EL (cell line): ENCODE measurements around the gene TECPR2.
"Not testable (repeated sequence)": the region's sequence is repeated elsewhere in the genome, so short reads cannot be mapped to it uniquely, and the experiment has no call there.

Experiments
- DNase-seq: peaks from one replicate; pipeline ENCODE4 v3.0.0-alpha.2; 2016

The TECPR2 gene

GRCh38 chr14:102511538-102511937 is 148.8 kb downstream of the TECPR2 start:
- no peak for DNase-seq

GRCh38 chr14:102512793-102513300 is 150.1 kb downstream of the TECPR2 start:
- no peak for DNase-seq

GRCh38 chr14:102513899-102514772 is 151.4 kb downstream of the TECPR2 start:
- DNase-seq = no peak

- DNase-seq = no peak
Measured at GRCh38 chr14:102514987-102515733, 152.4 kb downstream of the TECPR2 start.

- DNase-seq = peak; percentile 29
Measured at GRCh38 chr14:102516531-102517391, 154.0 kb downstream of the TECPR2 start.

- DNase-seq = no peak
Measured at GRCh38 chr14:102517392-102518062, 154.8 kb downstream of the TECPR2 start.

GRCh38 chr14:102518063-102518648 is 155.4 kb downstream of the TECPR2 start:
- DNase-seq = no peak

GRCh38 chr14:102519709-102520108 is 157.0 kb downstream of the TECPR2 start:
- not testable (repeated sequence) for DNase-seq

GRCh38 chr14:102523200-102523568 is 160.4 kb downstream of the TECPR2 start:
- DNase-seq = no peak

- no peak for DNase-seq
Measured at GRCh38 chr14:102523569-102524450, 161.1 kb downstream of the TECPR2 start.

- peak; percentile 99 for DNase-seq
Measured at GRCh38 chr14:102524451-102525218, 161.9 kb downstream of the TECPR2 start.

- peak; percentile 73 for DNase-seq
Measured at GRCh38 chr14:102525219-102525928, 162.6 kb downstream of the TECPR2 start.

GRCh38 chr14:102525929-102526497 is 163.3 kb downstream of the TECPR2 start:
- DNase-seq = no peak

GRCh38 chr14:102528431-102529170 is 165.9 kb downstream of the TECPR2 start:
- DNase-seq = no peak

- DNase-seq = no peak
Measured at GRCh38 chr14:102530828-102531478, 168.2 kb downstream of the TECPR2 start.

- no peak for DNase-seq
Measured at GRCh38 chr14:102532204-102532658, 169.5 kb downstream of the TECPR2 start.

- no peak for DNase-seq
Measured at GRCh38 chr14:102537981-102538601, 175.3 kb downstream of the TECPR2 start.
